Measurements from ENCODE around the gene PPL.
"Not testable (repeated sequence)": the region's sequence is repeated elsewhere in the genome, so short reads cannot be mapped to it uniquely, and the experiment has no call there.

PPL gene

DNA sequence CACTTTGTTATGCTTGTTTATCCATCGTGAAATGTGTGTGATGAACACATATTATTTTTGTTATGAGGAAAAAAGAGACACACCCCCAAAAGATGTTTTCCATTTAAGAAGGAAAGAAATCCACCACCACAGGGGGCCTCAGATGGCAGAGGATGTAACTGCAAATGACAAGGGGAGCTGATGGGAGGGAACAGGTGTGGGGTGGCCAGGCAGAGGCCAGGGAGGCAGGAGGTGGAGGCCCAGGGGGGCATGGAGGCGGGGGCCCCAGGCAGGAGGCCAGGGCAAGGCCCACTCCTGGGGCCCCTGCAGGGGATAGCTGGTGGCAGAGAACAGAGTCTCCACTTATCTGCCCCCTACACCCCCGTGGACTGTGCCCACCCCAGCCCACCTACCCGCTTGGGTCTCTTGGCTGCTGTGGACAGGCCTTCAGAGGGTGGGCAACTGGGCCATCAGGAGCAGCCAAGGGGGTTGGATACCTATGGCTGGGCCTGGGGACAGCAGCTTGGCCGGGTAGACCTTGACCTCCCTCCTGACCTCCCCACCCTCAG lies 28.0 kb downstream of the PPL start:
- DNase-seq: no peak

DNA sequence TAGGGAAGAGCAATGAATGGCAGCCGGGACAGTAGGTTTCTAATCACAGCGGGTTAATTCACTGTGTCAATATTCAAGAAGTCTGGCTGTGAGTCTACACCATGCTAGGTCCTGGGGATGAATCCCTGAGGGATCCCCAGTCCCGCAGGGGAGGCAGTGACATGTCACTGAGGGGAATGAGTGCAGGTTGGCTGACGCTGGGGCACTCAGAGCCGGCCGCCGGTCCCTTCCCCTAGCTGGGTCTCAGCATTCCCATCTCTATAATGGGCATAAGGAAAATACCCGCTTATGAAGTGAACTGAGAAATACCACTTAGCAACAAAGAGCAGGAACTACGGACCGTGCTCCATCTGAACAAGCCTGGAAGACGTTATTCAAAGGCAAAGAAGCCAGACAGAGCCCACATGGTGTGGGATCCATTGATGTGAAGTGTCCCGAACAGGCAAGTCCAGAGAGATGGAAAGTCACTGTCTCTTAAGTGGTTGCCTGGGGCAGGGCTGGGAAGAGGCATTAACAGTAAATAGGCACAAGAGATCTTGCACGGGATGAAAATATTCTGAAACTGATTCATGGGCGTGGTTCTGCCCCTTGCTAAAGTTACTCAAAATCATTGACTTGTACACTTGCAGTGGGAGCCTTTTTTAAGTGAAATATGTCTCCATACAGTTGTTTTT lies 31.9 kb downstream of the PPL start:
- no peak for DNase-seq

DNA sequence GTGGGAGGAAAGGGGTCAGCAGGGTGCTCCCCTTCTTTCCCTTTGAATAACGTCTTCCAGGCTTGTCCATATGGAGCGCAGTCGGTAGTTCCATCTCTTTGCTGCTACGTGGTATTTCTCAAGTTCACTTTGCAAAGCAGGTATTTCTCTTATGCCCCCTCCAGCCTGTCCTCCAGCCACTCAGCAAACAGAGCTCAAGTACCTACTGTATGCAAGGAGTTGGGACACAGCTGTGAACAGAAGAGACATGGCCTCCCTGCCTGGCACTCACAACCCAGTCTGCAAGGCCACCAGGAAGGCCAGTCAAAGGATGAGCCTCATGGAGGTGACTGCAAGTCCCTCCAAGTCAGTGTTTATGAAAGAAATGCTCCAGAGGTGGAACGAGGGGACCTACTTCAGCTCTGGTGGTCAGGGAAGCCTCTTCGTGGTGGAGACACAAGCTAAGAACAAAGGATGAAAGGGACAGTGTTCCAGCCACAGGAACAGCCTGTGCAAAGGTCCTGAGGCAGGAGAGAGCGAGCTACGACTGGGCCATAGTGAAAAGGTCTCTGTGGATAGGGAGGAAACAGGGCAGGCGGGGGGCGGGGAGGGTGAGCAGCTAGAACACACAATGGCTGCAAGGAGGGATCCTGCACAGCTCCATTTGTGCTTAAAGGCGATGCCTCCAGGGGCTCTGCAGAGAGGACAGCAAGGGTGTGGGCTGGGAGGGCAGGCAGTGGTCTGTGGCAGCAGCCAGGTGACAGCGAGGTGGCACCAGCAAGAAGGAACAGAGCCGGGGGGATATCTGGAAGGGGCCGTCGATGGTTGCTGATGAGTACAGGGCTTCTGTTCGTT lies 32.6 kb downstream of the PPL start:
- no peak for DNase-seq

DNA sequence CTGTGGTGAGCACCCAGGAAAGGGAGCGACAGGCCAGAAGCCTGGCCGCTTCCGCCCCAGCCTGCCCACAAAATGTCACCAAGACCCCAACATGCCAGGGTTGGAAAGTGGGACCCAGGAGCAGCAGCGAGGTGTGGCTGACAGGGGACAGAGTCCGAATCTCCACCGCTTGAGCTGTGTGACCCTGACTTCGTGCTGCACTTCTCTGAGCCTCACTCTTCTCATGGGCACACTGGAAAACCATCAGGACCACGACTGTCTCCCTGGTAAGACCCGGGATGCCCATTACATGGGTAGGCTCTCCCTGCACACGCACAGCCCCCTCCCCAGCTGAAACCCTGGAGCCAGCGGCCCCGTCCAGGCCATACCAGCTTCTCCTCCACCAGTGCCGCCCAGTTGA lies 34.9 kb downstream of the PPL start:
- DNase-seq: no peak

DNA sequence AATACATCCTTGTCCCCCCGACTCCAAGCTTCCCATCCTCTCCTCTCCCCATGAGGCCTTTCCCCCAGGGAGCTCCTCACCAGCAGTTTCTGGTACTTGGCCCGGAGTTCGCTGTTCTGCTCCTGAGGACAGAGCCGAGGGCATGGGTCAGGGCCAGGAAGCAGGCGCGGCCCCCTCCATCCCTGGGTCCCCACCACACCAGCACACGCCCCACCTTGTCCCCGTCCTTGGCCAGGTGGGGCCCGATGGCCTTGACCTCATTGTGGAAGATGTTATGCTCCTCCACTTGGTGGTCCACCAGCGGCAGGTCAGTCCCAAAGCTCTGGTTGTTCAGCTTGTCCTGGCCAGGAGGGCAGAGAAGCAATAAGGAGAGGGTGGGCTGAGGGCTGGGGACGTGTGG lies 36.2 kb downstream of the PPL start:
- no peak for DNase-seq

DNA sequence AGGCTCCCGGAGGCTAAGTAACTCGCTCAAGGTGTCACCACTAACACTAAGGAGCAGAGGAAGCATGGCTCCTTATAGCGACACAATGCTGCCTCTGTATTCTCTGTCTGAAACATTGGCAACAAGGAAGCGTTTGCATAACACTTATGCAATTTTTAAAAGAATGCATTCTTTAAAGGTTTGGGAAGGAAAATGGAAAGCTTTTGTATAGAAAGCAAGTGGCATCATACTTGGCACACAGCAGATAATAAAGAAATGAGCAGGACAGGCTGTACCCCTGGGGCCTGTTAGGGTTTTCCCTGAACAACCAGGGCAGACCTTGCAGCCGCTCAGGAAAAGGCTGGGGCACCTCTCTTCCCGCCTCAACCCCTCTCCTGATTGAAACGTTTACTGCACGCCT lies 36.9 kb downstream of the PPL start:
- DNase-seq: no peak

DNA sequence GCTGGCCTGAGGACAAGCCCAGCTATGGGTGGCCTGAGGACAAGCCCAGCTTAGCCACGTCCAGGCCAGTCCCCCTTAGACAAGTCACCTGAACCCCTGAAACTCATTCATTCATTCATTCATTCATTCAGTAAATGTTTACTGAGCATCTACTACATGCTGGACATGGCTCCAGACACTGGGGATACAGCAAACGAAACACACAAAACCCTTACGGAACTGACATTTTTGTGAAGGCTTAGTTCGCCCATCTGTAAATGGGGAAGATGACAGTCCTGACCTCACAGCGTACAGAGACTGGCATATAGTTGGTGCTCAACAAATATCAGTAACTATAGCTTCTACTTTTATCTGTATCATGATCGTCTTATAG lies 37.5 kb downstream of the PPL start:
- no peak for DNase-seq

DNA sequence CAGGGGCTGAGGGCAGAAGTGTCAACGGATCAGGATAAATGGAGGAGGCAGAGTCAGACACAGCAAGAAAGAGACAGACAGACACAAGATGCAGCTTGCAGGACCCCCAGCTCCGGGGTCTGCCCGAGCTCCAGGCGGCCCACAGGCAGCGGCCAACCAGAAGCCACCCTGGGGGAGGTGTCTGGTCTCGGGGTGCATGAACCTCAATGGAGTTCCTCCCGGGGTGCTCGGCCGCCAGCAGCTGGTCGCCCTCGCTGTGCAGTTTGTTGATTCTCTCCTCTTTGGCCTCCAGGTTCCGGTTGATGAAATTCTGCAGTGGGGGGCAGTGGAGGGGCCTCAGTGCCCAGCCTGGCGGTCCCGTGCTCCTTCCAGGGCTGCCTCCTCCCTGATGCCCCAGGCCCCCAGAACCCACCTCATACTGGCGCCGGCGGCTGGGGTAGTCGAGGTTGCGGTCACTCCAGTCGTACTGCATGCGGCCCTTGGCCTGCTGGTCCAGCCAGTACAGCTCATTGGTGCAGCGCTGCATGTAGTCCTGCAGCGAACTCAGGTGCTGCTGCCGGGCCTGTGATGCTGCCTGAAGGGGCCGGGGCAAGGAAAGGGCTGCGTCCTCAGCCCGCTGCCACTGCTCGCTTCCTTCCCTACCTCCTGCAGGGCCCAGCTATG lies 38.0 kb downstream of the PPL start:
- no peak for DNase-seq

DNA sequence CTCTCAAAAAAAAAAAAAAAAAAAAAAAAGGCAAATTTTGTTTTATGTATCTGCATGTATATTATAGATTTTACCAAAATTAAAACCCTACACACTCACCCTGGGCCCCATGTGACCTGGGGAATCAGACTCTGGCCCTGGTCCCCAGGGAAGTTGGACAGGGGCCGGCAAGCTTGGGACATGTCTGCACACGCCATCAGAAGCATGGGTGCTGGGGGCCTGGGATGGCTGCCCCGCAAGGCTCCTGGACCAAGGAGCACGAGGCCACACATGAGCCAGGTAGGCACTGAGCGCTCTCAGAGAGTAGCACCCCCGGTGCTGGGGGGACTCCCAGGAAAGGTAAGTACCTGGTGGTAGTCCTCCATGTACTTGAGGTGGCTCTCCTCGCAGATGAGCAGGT lies 39.6 kb downstream of the PPL start:
- DNase-seq: no peak

DNA sequence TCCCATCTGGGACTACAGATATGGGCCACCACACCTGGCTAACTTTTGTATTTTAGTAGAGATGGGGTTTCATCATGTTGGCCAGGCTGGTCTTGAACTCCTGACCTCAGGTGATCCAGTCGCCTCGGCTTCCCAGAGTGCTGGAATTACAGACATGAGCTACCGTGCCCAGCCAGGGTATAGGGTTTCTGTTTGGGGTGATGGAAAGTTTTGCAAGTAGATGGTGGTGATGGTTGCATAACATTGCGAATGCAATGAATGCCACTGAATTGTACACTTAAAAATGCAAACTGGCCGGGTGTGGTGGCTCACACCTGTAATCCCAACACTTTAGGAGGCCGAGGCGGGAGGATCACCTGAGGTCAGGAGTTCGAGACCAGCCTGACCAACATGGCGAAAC lies 40.2 kb downstream of the PPL start:
- DNase-seq: not testable (repeated sequence)

DNA sequence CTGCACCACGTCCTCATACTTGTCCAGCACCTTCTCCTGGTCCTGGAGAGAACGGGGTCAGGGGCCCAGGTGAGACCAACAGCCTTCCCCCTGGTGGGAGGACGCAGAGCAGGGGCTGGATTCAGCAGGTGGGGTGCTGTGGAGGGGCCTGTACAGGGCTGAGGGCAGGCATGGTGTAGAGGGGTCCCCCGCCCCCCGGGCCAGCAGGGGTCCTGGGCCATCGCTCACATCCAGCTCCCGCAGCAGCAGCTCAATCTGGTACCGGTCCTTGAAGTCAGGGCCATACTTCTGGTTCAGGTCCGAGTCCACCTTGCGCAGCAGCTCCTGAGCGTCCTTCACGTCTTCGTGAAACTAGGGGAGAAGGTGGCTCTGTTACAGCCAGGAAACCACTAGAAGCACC lies 41.6 kb downstream of the PPL start:
- no peak for DNase-seq

DNA sequence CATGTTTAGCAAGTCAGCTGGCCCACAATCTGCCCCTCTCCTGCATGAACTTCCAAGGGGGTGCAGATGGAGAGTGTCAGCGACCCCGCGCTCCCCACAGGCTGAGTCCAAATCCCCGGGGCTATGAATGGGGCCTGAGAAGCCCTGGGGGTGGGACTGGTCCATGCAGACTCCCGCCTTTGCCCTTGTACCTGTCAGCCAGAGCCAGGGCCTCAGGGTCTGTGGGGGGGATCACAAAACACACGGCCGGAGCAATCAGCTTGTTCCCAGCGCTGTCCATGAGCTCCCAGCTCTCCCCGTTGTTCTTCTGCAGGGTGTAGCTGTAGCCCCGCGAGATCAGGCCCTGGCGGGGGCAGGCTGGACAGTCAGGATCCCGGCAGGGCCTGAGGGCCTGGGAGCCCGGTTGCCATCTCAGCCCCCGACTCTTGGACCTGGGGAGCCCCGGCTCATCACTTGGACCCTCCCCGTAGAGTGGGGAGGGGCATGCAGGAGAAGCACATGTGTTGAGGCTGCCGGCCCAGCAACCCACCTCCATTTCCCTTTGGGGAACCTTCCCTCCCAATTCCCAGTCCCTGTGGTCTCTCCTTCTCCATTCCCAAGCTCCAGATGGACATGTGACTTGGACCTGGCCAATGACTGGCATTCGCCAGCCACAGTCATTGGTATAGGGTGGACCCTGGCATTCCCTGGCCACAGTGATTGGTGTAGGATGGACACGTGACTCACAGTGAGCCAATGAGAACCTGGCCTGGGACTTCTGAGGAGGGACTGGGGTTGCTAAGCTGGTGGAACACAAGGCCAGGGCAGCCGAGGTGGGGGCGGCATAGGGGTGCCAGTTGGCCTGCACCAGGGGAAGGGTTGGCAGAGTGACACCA lies 42.4 kb downstream of the PPL start:
- DNase-seq: no peak

DNA sequence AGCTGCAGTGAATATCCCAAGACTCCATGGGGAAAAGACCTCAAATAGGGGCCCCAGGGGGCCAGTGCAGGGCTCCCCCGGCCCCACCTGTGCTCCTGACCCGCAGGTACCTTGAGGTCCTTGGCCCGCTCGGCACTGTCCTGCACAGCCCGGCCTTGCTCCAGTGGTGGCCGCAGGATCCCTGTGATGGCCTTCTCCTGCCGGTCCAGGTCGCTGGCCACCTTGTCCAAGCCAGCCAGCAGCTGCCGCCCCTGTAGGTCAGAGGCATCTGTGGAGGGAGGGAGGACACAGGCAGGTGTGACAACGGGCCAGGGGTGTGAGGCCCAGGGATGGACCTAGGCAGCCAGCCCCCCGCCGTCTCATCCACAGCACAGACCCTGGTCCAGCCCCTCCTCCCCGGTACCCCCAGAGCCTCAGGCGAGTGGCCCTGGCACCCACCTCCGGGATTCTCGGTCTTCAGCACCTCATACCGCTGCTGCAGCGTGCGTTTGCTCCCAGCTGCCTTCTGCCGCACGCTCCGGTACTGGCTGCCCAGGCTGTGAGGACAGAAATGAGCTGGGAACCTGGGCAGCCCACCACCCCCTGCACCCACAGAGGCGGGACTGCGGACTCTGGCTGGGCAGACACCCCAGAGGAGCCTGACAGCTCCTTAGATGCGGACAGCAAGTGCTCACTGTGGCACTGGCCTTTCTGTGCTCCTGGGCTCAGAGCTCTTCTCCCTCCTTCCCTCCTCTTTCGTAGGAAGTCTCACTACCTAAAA lies 43.7 kb downstream of the PPL start:
- DNase-seq: no peak

DNA sequence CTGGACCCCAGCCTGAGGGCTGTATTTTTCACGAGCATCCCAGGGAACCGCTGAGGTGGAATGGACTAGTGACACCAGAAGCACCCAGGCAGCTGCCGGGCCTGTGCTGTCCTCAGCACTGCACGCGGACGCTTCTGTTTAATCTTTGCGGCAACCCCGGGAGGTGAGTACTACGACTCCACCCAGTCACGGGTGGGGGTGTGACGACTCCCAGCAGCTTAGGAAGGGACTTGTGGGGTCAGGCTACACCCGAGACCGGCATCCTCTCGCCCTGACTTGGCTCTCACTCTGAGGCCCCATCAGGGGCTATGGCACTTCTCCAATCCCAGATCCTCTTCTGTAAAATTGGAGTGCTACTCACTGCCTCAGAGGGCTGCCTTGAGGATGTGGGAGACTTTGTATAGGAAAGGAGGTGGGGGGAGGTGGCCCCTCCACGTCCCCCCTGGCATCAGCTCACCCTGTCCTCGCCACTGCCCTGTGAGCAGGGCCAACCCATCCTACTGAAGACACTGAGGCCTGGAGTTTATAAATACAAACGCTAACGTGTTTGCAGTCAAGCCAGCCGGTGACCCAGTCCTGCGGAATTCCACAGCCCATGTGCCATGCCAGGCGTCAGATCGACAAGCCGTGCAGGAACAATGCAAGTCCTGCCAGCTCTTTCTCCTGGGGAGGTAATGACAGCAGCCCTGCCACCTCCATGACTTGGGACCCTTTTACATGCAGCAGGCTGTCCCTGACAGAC lies 44.4 kb downstream of the PPL start:
- no peak for DNase-seq

DNA sequence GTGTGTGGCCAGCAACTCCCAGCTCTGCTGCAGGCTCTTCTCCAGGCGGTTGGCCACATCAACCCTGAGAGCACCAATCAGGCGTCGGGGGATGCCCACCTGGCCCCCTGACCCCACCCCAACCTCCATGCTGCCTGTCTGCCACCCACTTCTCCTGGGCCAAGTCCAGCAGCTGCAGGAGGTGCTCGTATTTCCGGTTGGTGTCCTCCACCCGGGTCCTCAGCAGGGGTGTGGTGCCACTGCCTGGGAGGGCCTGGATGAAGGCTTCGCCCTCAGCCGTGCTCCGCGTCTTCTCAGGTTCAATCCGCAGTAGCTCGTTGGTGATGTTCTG lies 45.1 kb downstream of the PPL start:
- no peak for DNase-seq

DNA sequence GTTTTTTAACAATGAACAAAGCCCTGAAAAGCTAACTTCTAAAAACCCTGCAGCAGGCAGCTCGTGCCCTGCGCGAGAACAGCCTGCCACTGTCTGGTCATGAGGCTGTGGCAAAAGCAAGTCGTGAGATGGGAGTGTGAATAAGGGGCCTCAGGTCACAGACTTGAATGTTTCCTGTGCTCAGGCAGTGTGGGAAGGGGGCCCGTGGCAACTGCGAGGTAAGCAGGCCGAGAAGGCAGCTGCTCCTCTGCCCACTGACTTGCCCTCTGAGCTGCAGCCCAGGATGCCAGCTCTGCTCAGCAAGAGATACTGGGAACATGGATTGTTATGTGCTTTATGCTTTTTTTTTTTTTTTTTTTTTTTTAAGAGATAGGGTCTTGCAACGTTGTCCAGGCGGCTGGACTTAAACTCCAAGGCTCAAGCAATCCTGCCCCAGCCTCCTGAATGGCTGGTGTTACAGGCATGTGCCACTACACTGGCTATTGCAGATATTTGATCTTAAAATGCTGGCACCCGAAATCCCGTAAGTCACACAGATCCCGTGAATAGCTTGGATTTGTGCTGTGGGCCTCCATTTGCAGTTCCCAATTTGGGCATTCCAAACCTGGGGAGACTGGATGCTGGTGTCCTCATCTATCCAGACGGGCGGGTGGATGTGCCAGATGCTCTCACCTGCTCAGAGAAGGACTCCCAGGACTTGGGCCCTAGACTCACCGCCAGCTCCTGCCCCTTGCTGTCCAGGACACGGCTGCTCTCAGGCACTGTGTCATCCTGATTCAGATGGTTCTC lies 45.7 kb downstream of the PPL start:
- no peak for DNase-seq

DNA sequence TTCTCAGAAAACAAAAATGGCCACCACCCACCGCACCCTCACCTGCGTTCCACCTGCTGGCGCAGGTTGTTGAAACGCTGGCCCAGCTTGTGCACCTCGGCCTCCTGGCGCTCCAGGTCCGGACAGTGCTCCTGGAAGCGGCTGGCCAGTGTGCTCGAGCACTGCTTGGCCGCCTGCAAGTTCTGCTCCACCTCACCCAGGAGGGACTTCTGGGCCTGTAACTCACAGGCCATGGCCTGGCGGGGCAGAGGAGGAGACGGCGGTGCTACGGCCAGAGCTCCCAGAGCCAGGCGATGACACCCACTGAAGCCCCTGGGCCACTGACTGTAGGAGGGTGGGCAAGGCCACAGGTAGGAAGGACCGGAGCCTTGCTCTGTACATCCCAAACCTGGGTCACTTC lies 46.3 kb downstream of the PPL start:
- no peak for DNase-seq

DNA sequence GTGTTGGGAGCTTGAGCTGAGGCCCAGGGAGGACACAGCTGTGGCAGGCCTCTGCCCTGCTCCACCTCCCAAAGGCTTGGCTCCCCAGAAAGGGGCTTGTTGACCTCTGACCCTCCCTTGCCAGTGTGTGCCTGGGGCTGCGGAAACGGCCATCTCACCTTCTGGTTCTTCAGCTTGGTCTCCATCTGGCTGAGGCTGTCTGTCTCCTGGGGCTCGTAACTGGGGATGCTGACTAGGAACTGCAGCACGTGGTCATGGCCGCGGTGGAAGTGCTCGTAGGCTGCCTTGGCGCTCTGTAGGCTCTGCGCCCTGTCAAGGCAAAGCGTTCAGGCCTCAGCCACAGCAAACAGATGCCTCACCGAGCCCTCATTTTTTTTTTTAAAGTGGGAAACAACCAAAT lies 46.9 kb downstream of the PPL start:
- DNase-seq: no peak

DNA sequence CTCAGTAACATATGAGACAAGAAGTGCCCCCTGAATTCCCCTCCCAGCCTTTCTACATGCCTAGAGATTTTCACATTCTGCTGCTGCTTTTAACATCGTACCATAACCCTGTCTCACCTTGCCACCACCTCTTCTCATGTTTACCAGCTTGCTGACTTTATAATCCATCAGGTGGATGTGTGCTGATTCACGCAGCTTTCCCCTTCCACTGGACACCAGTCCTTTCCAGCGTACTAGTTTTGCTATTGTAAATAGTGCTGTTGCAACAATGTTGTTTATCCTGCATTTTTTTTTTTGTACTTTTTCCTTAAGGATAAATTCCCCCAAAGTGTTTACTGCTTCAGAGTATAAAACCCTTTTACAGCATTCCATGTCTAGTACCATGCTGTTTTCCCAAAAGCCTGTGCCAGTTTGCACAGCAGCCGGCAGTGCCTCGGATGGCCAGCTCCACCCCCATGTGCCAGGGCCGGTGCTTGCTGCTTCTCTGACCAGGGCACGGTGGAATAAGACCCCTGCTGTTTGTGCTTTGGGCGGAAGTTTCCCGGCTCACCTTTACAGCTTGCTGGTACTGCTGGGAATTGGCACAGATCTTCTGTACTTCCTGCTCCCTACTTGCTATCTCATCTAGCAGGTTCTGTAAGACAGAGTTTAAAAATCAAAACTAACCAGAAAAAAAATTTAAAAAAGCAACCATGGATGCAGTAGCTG lies 48.4 kb downstream of the PPL start:
- no peak for DNase-seq

DNA sequence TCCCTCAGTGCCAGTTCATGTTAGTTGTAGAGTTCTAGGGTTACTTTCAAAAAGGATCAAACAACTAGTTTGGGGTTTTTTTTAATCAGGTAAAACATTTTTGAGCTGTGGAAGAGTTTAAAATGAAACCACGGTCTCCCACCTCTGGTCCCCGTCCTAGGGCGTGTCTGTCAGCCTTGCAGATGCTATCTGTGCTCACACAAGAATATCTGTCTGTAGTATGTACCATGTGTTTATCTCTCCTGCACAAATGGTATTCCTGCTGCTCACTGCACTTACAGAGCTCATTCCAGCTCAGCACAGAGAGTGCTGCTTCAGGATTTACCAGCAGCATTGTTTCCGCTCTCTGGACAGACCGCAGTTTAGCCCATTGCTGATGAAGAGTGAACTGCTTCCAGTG lies 50.8 kb downstream of the PPL start:
- DNase-seq: no peak
